ENCODE data around the gene CCND3.
A peak's percentile ranks its signal among the peaks of the same experiment; 100 is the strongest.

The CCND3 gene

DNA sequence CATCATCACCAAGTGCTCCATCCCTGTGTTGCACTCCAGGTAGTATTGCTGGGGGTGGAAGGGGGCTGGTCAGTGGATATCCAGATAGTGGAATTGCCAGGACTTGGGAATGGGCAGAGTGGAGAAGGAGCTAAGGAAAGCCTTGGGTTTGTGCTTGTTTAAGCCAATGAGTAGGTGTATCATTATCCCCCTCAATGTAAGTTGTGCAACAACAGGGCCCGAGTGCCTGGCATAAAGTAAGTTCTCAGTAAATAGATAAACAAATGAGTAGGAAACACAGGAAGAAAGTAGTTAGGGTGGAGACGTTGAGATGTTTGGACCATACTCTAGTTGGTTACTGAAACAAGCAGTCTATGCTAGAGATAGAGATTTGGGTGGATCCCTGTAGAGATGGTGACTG lies 9.8 kb downstream of the CCND3 start:
- DNase-seq (ENCODE audit: extremely low spot score, insufficient read length, low read depth), result no peak
- FAIRE-seq, result no peak

DNA sequence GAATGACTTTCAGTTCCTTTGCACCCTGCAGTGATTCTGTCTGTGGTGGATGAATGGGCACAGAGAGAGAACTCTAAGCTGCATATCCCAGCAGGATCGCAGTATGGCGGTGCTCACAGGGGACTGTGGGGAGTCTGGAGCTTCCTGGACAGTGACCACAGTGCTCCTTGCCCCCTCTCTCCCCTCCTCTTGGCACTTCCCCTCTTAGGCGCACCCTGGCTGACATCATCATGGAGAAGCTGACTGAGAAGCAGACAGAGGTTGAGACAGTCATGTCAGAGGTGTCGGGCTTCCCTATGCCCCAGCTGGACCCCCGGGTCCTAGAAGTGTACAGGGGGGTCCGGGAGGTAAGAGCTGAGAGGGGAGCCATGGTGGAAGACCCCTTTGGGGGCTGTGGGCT lies 11.7 kb downstream of the CCND3 start:
- DNase-seq (ENCODE audit: extremely low spot score, insufficient read length, low read depth) (no peak), FAIRE-seq (no peak)

DNA sequence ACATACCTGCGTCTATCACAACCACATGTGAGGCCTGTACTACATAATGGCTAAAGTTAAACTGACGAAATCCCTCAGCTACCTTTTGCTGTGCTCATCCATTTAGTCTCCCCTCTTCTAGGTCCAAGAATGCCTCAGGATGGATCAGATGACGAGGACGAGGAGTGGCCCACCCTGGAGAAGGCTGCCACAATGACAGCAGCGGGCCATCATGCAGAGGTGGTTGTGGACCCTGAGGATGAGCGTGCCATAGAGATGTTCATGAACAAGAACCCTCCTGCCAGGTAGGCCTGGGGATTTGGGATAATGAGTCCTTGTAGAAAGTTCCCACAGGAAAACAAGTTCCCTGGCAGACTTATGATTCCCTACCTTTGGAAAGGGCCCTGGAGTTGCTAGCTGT lies 14.4 kb downstream of the CCND3 start:
- DNase-seq (ENCODE audit: extremely low spot score, insufficient read length, low read depth) (no peak), FAIRE-seq (no peak)

DNA sequence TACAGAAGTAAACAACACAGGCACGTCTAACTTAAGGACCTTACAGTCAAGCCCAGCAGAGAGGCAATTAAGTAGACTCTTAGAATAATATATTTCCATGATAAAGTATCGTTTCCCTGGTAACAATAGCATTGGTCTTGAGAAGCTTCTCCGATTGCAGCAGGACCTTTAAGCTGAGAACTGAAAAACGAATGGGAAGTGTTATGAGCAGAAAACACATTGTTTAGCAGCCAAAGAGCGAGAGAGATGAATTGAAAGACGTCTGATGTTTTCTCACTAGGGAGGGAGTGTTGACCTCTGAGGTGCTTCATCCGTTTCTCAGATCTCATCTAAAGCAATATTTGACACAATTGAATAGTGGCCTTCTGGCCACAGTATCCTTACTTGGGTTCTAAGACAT lies 19.5 kb downstream of the CCND3 start:
- DNase-seq (ENCODE audit: extremely low spot score, insufficient read length, low read depth), result no peak
- no peak for FAIRE-seq

DNA sequence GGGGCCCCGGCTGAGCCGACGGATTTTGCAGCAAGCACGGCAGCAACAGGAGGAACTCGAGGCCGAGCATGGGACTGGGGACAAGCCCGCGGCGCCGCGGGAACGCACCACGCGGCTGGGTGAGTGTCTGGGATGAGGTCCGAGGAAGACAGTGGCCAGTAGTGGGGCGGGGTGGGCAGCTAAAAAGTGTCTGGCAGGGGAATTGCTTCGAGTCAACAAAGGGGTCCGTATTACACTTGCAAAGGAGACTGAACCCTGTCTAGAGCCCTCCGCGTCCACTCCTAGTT lies 20.0 kb downstream of the CCND3 start:
- DNase-seq (ENCODE audit: extremely low spot score, insufficient read length, low read depth) (no peak), FAIRE-seq (no peak)

DNA sequence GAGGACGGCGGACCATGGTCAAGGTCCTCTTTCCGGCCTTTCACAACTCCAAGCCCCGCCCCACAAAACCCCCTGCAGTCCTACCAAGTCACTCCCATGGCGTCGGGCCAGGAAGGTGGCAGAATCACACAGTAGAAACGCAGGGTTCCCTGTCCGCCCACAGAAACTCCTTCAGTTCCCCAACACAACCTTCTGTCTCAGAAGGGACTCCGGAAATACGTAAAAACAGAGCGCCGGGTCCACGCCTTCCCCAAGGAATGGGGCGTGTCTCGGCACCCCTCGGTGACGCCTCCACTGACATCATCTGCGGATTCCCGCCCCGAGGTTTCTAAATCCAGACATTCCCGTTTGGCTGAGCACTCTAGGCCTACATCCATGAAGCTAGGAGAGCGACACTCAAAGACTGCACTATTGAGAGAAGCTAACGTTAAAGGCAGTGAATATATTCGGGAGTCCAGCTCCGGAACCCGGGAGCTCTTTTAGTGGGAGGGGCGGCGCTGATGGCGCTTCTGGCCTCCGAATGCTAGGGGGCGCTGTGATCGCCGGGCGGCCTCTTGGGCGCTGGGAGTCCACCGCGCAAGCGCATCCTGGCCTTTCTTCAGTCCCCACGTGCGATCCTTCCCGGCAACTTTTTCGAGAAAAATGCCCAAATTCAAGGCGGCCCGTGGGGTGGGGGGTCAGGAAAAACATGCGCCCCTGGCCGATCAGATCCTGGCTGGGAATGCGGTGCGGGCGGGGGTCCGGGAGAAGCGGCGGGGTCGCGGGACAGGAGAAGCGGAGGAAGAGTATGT lies 20.5 kb downstream of the CCND3 start, which contains the start of the genes BYSL and MED20:
Gene BYSL, plus strand, starts transcription at position 579 of the 791 bp plus-strand sequence. Its CDS starts 64 bp downstream, at position 643.
Gene MED20, minus strand, starts transcription at position 219 of the 791 bp plus-strand sequence. Its CDS starts 121 bp downstream, at position 98.
- FAIRE-seq (peak; percentile 97), DNase-seq (ENCODE audit: extremely low spot score, insufficient read length, low read depth) (peak; percentile 95)

DNA sequence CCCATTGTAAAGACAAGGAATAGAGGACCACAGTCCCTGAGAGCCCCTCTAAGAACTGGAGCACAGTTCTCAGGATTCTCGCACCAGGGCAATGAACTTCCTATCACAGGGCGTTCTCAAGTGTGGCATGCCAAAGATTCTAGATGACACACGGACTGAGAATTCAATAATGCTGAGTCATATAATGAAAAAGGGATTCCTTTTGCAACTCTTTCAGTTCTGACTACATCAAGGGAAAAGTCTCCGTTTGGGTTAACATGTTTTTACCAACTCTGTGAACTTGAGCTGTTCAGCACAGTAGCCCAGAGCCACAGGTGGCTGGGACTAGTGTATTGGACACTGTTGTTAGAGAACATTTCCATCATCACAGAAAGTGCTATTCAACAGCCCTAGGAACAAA lies 24.1 kb downstream of the CCND3 start:
- FAIRE-seq, result no peak

DNA sequence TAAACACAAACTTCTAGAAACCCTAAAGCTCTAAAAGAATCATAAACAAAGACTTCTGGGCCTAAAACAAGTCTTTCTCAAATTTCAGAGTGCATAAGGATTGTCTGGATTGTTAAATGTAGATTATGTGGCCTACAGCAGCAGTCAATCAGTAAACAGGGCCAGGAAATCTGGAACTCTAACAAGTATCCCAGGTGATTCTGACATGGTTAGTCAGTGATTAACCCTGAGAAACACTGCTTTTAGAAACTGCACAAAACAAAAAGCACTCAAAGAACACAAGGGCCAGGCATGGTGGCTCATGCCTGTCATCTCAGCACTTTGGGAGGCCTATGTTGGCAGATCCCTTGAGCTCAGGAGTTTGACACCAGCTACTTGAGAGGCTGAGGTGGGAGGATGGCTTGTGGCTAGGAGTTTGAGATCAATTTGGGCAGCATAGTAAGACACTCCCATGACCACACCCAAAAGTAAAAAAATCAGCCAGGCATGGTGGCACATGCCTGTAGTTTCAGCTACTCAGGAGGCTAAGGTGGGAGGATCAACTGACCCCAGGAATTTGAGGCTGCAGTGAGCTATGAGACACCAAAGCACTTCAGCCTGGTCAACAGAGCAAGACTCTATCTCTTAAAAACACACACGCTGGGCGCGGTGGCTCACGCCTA lies 26.6 kb downstream of the CCND3 start:
- FAIRE-seq, result no peak
- DNase-seq (ENCODE audit: extremely low spot score, insufficient read length, low read depth), result no peak

More for the DNA sequence above, 24.1 kb downstream of the CCND3 start:
- DNase-seq (ENCODE audit: extremely low spot score, insufficient read length, low read depth), result no peak

DNA sequence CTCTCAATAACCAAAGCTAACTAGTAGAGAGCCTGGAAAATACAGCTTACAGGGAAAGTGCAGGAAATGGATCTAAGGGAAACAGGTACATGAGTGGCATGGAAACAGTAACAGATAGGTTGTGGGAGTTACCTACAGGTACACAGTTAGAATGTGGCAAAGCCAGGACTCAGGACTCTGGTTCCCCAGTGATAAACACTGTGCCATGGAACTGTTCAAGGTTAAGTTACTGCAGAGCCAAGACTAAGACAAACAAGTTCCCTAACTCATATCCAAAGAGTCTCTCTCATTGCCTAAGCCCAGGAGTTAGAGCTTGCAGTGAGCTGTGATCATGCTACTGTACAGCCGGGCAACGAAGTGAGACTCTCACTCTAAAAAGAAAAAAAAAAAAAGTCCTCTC lies 27.3 kb downstream of the CCND3 start:
- no peak for DNase-seq (ENCODE audit: extremely low spot score, insufficient read length, low read depth)
- FAIRE-seq, result no peak

DNA sequence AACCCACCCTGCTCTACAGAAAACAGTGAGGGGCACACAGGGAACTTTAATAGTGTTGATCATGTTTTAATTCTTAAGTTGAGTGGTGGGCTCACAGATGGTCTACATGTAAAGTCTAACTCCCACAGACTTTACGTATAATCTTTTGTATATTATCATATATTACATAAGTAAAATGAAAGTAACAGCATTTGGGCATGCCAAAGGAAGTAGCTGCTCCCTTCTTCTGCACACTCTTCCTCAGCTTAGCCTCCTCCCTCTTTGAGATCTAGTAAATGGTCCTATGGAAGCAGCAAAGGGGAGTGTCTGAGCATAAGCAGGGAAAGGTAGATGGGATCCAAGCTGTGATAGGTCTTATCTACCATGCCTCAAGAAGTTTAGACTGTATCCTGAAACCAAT lies 31.9 kb downstream of the CCND3 start:
- DNase-seq (ENCODE audit: extremely low spot score, insufficient read length, low read depth) (no peak), FAIRE-seq (no peak)

DNA sequence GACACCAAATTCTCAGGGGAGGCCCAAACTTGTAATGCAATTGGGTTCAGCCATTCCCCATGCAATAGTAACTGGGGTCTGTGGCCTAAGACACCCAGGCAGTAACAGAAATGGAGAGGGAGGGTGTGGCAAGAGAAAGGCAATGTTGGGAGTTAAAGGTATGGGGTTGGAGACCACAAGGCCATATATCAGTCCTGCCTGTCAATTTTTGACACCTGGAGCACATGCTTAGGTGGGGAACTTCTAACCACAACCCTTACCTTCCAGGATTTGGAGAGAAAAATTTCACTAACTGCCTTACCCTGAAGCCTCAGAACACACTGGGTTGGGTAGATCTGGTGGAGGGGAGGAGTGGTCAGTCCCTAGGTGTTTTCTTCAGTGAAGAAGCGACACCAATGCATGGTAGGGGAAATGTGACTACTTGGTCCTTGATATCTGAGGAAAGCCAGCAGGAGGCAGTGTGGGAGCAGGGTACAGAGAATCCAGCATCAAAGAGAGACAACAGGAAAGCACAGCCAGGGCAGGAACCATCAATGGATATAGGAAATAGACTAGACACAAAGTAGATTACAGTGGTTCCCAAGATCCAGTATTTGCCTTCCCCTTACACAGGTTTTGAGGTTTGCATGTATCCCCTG lies 39.6 kb downstream of the CCND3 start:
- DNase-seq (ENCODE audit: extremely low spot score, insufficient read length, low read depth), result no peak
- peak; percentile 24 for FAIRE-seq

DNA sequence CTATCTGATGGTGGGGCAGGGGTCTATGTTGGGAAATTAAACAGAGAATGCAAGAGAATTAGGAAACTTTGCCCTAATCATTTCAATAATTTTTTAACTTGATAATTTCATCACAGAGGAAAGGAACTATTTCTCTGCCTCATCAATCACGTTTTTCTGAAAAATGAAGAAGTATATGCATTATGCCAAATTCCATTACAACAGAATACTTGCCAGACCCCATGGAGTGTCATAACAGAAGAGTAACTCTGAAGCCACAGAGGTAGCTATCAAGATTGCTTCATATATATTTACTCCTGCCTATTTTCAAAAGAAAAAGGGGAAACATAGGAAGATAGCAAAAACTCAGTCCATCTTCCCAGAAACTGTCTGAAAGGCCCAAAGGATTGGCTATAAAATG lies 40.7 kb downstream of the CCND3 start:
- DNase-seq (ENCODE audit: extremely low spot score, insufficient read length, low read depth) (no peak), FAIRE-seq (no peak)

DNA sequence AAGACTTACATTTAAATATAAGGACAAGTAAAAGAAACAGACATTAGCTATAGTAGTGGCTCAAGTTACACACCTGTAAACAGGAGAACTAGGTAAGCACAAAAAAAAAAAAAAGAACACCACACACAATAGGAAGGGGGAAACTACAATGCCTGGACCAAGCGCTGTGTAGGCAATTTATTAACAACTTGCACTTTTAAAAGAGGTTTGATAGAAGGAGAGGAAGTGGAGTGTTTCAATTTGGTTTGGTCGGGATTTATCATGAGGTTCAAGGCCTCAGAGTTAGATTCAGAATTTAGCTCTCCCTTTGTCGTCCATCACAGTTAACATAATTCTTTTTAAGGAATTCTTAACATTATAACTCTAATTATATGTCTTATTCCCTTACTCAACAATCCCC lies 45.3 kb downstream of the CCND3 start:
- DNase-seq (ENCODE audit: extremely low spot score, insufficient read length, low read depth) (no peak), FAIRE-seq (no peak)

DNA sequence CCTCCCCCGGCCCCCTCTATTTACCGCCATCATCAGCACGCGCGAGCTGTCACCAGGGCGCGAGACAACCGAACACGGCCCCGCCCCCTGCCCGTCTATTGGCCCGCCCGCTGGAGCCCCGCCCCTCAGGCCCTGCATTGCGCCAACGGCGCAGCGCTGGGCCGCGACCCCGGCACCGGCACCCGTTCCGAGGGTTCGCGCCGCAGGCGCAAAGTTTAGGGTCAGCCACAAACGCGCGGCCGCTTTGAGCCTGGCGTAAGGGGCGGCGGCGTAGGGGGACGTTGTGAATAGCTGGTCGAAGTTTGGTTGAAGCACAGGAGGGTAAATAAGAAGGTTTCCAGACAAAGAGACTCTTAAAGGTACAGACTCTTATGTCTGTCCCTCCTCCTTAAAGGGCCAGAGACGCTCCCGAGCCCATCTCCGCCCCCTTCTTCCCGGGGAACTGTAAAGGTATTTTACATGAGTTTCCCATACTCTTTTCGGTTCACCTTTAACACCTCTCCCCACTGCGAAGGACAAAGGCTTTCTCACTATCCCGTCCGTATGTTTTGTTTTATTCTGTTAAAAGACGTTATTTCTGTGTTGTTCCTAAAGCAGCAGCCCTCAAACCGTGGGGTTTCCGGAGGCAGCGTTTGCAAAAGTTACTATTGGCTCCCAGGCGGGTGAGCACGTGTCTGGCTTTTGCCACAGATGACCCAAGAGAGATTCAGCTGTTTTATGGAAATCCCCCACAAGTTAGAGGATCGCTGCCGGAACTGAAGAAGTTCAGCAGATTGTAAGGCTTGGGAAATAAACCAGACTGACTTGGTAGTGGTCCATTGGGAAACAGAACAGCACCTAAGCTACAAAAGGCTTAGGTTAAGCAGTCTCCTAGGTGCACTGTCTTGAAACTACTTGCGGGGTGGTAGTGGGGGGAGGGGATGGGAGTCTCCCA lies 46.0 kb downstream of the CCND3 start, which contains the start of gene USP49:
Gene USP49, minus strand, starts transcription at position 76 of the 934 bp plus-strand sequence. CDS start 88,392 bp downstream, outside the sequence.
- peak; percentile 95 for FAIRE-seq
- DNase-seq (ENCODE audit: extremely low spot score, insufficient read length, low read depth), result peak; percentile 89

DNA sequence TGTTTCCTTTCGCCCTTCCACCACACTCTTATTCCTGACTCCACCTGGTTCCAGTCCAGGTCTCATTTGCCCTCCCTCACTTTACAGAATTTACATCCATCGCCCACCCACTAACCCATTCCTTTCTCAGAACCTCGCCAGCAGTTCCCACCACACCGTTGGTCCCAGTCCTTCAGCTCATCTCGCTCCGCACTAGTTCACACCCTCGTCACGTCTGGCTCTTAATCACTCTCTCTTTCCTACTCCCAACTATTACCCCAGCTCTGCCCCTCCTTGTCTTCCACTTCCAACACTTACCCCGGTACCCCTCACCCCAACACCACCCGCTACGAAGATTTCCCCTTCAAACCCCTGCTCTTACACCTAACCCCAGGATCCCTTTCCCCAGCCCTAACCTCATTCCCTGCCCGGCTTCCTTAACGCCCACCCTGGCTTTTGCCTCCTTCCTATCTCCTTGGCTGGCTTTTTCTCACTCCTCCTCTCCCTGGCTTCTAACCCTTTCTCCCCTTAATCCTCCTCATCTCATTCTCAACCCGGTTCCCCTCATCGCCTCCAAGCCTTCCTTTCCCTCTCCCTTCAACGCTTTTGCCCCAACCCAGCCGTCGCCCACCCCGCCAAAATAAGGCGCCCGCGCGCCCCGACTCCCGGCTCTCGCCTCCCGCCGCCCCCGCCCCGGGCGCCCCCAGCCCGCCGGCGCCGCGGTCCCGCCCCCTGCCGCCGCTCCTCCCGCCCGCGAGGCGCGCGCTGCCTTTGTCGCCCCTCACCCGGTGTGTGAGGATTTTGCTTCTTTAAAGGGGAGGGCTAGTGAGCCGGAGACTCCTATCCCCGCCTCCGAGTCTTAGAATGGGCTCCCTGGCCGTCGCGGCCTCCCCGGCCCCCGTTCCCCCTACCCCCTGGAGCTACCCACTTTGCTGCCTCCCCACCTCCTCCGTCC lies 47.0 kb downstream of the CCND3 start:
- FAIRE-seq, result no peak
- no peak for DNase-seq (ENCODE audit: extremely low spot score, insufficient read length, low read depth)

DNA sequence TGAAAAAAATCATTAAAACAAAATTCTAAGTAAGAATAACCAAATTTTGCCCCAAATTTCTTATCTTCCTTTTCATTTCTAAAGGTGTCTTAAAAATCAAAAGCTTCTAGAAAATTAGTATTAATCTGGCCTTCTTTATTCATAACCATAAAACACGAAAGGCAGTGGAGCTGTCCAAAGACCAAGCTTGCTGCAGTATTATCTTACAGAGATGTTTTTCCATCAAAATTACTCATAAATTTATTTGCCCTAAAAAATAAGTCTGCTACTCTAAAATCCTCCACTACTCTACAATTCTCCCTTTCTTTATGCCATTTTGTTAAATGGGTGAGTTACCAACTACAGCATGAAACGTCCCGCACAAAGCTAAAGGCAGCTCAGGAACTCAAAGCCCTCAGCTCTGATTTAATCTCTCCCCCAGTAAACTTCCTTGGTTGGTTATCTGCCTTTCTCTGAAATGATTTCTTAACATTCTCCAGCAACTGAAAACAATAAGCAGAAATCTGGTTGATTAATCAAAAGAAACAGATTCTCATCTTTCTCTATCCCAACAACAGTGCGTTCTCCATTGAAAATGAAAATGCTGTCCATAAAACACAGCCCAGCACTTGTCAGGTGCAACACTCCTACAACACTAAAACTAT lies 48.6 kb downstream of the CCND3 start:
- FAIRE-seq (no peak), DNase-seq (ENCODE audit: extremely low spot score, insufficient read length, low read depth) (no peak)

DNA sequence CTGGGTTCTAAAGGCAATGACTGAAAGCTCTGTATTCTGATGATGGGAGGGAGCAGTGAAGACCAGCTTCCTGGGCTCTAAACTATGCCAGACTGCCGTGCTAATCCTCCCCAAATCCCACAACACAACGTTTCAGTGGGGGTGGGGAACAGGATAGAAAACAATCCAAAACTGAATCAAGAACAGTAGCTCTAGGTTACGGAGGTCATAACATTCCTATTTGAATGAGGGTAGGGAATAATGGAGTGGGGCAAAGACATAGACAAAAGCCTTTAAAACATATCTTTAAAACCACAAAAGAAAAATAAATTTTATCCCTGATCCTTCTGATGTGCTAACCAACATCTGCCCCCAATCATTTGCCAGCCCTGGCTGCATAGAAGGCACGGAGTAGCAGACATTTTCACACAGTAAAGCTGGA lies 54.3 kb downstream of the CCND3 start:
- no peak for DNase-seq (ENCODE audit: extremely low spot score, insufficient read length, low read depth)
- no peak for FAIRE-seq

DNA sequence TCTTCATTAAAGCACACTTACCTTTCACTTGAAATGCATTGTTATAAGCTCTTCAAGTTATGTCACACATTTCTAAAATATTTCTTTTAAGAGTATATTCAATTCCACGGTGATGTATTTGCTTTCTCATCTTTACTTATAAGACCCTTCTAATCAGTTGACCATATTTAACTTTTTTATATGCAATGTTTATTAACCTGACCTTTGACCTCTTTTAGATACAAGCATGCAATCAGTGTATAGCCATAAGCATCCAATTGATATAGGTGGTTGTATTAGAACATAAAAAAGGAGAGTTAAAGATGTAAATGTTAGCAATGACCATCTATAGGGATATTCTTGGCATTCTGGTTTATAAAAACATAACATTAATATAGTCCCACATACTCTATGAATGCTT lies 55.7 kb downstream of the CCND3 start:
- FAIRE-seq (no peak), DNase-seq (ENCODE audit: extremely low spot score, insufficient read length, low read depth) (no peak)

Data from GM18507 (cell line).